WTC11 (cell line): ENCODE measurements around the gene MID1. TPM values are rescaled to one million over a fixed set of nuclear protein-coding genes. Genes with fewer than 3 reads are reported as not detected.

Experiments used
- ATAC-seq: fragments of 200-7000 bp; cut with Tn5 transposase; 2 replicates; pipeline ENCODE4 v1.10.0; 2021; ENCODE audit warnings: mild to moderate bottlenecking, moderate library complexity
- CTCF ChIA-PET: fragments of 300-600 bp; sonication (Branson Sonifier 250); formaldehyde crosslinking; loops from one replicate; lab custom pipeline; 2021; ENCODE audit warnings: antibody characterized with exemption; lab: Charles Lee
- POLR2A ChIA-PET: fragments of 350-600 bp; sonication (Branson Sonifier 250); formaldehyde crosslinking; loops from one replicate; lab custom pipeline; 2021; ENCODE audit warnings: antibody characterized with exemption; lab: Charles Lee
- DNase-seq: peaks from one replicate; pipeline ENCODE4 v3.0.0; 2021; ENCODE audit warnings: low spot score
- H3K27ac Mint-ChIP-seq: 2 replicates; pipeline ENCODE4 v1.8.0; 2021; ENCODE audit warnings: mixed read lengths
- H3K27me3 Mint-ChIP-seq: 2 replicates; pipeline ENCODE4 v1.8.0; 2021; ENCODE audit warnings: low read depth, mild to moderate bottlenecking, moderate library complexity, mixed read lengths
- H3K36me3 Mint-ChIP-seq: 2 replicates; pipeline ENCODE4 v1.8.0; 2021; ENCODE audit warnings: mixed read lengths
- H3K4me1 Mint-ChIP-seq: 2 replicates; pipeline ENCODE4 v1.8.0; 2022; ENCODE audit warnings: mixed read lengths
- H3K4me3 Mint-ChIP-seq: 2 replicates; pipeline ENCODE4 v1.8.0; 2021; ENCODE audit warnings: mild to moderate bottlenecking, moderate library complexity, mixed read lengths
- H3K9me3 Mint-ChIP-seq: 2 replicates; pipeline ENCODE4 v1.8.0; 2021; ENCODE audit warnings: mixed read lengths
- AR ChIP-seq: fragments of 250-450 bp; sonication (Bioruptor Pico); IDR thresholded peaks from 2 replicates; pipeline ENCODE4 v1.9.0; 2021; ENCODE audit warnings: mild to moderate bottlenecking
- ATF3 ChIP-seq: sonication (generic); formaldehyde crosslinking; conservative IDR thresholded peaks from 2 replicates; pipeline ENCODE4 v1.8.1; 2022; ENCODE audit warnings: mild to moderate bottlenecking, missing genetic modification reagents
- CBFB ChIP-seq: sonication (generic); formaldehyde crosslinking; IDR thresholded peaks from 2 replicates; pipeline ENCODE4 v1.8.1; 2022; ENCODE audit warnings: mild to moderate bottlenecking, low read depth, missing genetic modification reagents
- E2F4 ChIP-seq: sonication (generic); formaldehyde crosslinking; IDR thresholded peaks from 2 replicates; pipeline ENCODE4 v1.8.1; 2022; ENCODE audit warnings: low read depth, mild to moderate bottlenecking, moderate library complexity, missing genetic modification reagents, borderline replicate concordance
- E2F5 ChIP-seq: sonication (generic); formaldehyde crosslinking; IDR thresholded peaks from 2 replicates; pipeline ENCODE4 v1.8.1; 2022; ENCODE audit warnings: mild to moderate bottlenecking, moderate library complexity, missing genetic modification reagents
- ESRRA ChIP-seq: sonication (generic); formaldehyde crosslinking; IDR thresholded peaks from 2 replicates; pipeline ENCODE4 v1.8.1; 2022; ENCODE audit warnings: mild to moderate bottlenecking, missing genetic modification reagents, borderline replicate concordance
- GTF2I ChIP-seq: fragments of 250-450 bp; sonication (Bioruptor Pico); conservative IDR thresholded peaks from 2 replicates; pipeline ENCODE4 v1.4.0; 2021; ENCODE audit warnings: mild to moderate bottlenecking
- MXD4 ChIP-seq: fragments of 250-450 bp; sonication (Bioruptor Pico); IDR thresholded peaks from 2 replicates; pipeline ENCODE4 v1.8.0; 2021; ENCODE audit warnings: mild to moderate bottlenecking, moderate library complexity, borderline replicate concordance
- NFATC4 ChIP-seq: fragments of 250-450 bp; sonication (Bioruptor Pico); IDR thresholded peaks from 2 replicates; pipeline ENCODE4 v1.9.0; 2021; ENCODE audit warnings: mild to moderate bottlenecking
- NR3C1 ChIP-seq: sonication (generic); formaldehyde crosslinking; conservative IDR thresholded peaks from 2 replicates; pipeline ENCODE4 v1.8.1; 2023; ENCODE audit warnings: low read depth, mild to moderate bottlenecking, missing genetic modification reagents
- OVOL2 ChIP-seq: fragments of 250-450 bp; sonication (Bioruptor Pico); IDR thresholded peaks from 2 replicates; pipeline ENCODE4 v1.9.0; 2021; ENCODE audit warnings: mild to moderate bottlenecking, borderline replicate concordance
- SOX15 ChIP-seq: fragments of 250-450 bp; sonication (Bioruptor Pico); IDR thresholded peaks from 2 replicates; pipeline ENCODE4 v1.9.0; 2021; ENCODE audit warnings: mild to moderate bottlenecking
- SP1 ChIP-seq: sonication (generic); formaldehyde crosslinking; conservative IDR thresholded peaks from 2 replicates; pipeline ENCODE4 v1.8.1; 2022; ENCODE audit warnings: missing genetic modification reagents
- TEAD1 ChIP-seq: sonication (generic); formaldehyde crosslinking; IDR thresholded peaks from 2 replicates; pipeline ENCODE4 v1.8.0; 2022; ENCODE audit warnings: mild to moderate bottlenecking, missing genetic modification reagents
- TP53 ChIP-seq: sonication (generic); formaldehyde crosslinking; IDR thresholded peaks from 2 replicates; pipeline ENCODE4 v1.8.1; 2023; ENCODE audit warnings: mild to moderate bottlenecking, missing genetic modification reagents
- ZNF121 ChIP-seq: sonication (generic); formaldehyde crosslinking; IDR thresholded peaks from 2 replicates; pipeline ENCODE4 v1.8.0; 2023; ENCODE audit warnings: missing genetic modification reagents
- ZNF423 ChIP-seq: fragments of 250-450 bp; sonication (Bioruptor Pico); IDR thresholded peaks from 2 replicates; pipeline ENCODE4 v2.1.2; 2022; ENCODE audit warnings: mild to moderate bottlenecking, moderate library complexity
- ZNF532 ChIP-seq: fragments of 250-450 bp; sonication (Bioruptor Pico); IDR thresholded peaks from 2 replicates; pipeline ENCODE4 v1.9.0; 2021; ENCODE audit warnings: mild to moderate bottlenecking, borderline replicate concordance
- total RNA-seq: library from RNA; stranded (reverse); gene quantifications from 3 replicates; pipeline ENCODE4 v1.2.3, GENCODE V29; 2021
- TF ChIP-seq, protein P1 (sequence below): sonication (generic); formaldehyde crosslinking; IDR thresholded peaks from 2 replicates; pipeline ENCODE4 v1.8.1; 2023; ENCODE audit warnings: mild to moderate bottlenecking, moderate library complexity, missing genetic modification reagents
- TF ChIP-seq, protein P2 (sequence below): sonication (generic); formaldehyde crosslinking; IDR thresholded peaks from 2 replicates; pipeline ENCODE4 v1.8.1; 2023; ENCODE audit warnings: mild to moderate bottlenecking, missing genetic modification reagents, moderate library complexity
- TF ChIP-seq, protein P3 (sequence below): sonication (generic); formaldehyde crosslinking; IDR thresholded peaks from 2 replicates; pipeline ENCODE4 v1.8.1; 2023; ENCODE audit warnings: mild to moderate bottlenecking, missing genetic modification reagents, moderate library complexity

MID1 gene
- total RNA-seq, 1 experiment from 2014 or later, result 52.2 TPM

DNA sequence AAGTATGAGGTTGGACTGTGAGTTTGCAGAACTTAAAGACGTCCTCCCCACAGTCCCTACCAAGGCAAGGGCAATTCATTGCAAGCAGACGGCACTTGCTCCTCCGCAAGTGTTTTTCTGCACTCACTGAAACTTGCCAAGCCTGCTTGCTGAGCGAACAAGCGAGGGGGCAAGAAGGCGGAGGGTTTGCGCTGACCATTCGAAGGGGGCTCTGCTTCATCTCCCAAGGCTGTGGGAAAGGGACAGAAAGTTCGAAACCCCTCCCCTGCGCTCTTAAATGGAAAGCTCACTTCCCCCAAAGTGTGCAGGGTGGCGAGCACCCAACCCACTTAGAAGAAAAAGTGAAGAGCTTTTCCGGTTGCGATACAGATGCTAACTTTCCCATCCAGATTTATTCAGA lies 1.4 kb downstream of the MID1 start:
- Mint-ChIP-seq H3K27me3 (no peaks in the 10 kb centered on the region), H3K36me3 (no peaks in the 10 kb centered on the region), H3K9me3 (no peaks in the 10 kb centered on the region), H3K27ac (peak overlapping the region; percentile 57), H3K4me1 (peaks cover 61% of the 10 kb centered on the region), H3K4me3 (peak overlapping the region; percentile 97)
- no peak for DNase-seq
- POLR2A ChIA-PET, result interaction anchor here (0.8 kb wide), 1 partner anchor 445 kb away, joined by 4 read pairs; no protein-coding TSS in a partner anchor
- ATAC-seq, result no peak
- CTCF ChIA-PET, result interaction anchor here (0.7 to 1.9 kb wide), 3 partner anchors 20 to 151 kb away, joined by 3 to 4 read pairs (median 3); no protein-coding TSS in a partner anchor
- TF ChIP-seq, protein P1, sequence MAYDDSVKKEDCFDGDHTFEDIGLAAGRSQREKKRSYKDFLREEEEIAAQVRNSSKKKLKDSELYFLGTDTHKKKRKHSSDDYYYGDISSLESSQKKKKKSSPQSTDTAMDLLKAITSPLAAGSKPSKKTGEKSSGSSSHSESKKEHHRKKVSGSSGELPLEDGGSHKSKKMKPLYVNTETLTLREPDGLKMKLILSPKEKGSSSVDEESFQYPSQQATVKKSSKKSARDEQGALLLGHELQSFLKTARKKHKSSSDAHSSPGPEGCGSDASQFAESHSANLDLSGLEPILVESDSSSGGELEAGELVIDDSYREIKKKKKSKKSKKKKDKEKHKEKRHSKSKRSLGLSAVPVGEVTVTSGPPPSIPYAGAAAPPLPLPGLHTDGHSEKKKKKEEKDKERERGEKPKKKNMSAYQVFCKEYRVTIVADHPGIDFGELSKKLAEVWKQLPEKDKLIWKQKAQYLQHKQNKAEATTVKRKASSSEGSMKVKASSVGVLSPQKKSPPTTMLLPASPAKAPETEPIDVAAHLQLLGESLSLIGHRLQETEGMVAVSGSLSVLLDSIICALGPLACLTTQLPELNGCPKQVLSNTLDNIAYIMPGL (CRISPR knock-in tag), result no peak
- TF ChIP-seq, protein P2, sequence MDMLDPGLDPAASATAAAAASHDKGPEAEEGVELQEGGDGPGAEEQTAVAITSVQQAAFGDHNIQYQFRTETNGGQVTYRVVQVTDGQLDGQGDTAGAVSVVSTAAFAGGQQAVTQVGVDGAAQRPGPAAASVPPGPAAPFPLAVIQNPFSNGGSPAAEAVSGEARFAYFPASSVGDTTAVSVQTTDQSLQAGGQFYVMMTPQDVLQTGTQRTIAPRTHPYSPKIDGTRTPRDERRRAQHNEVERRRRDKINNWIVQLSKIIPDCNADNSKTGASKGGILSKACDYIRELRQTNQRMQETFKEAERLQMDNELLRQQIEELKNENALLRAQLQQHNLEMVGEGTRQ (CRISPR knock-in tag), result no peak
- no peak for TF ChIP-seq GTF2I (CRISPR knock-in tag)
- no peak for TF ChIP-seq AR (CRISPR knock-in tag)
- TF ChIP-seq E2F4 (CRISPR knock-in tag), result no peak
- TF ChIP-seq, protein P3, sequence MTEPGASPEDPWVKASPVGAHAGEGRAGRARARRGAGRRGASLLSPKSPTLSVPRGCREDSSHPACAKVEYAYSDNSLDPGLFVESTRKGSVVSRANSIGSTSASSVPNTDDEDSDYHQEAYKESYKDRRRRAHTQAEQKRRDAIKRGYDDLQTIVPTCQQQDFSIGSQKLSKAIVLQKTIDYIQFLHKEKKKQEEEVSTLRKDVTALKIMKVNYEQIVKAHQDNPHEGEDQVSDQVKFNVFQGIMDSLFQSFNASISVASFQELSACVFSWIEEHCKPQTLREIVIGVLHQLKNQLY (CRISPR knock-in tag), result no peak
- no peak for TF ChIP-seq ZNF121 (CRISPR knock-in tag)
- no peak for TF ChIP-seq ZNF423 (CRISPR knock-in tag)
- TF ChIP-seq NFATC4, result no peak
- no peak for TF ChIP-seq NR3C1 (CRISPR knock-in tag)
- TF ChIP-seq ATF3 (CRISPR knock-in tag), result no peak
- no peak for TF ChIP-seq SOX15
- TF ChIP-seq ESRRA (CRISPR knock-in tag), result no peak
- TF ChIP-seq E2F5 (CRISPR knock-in tag), result no peak
- TF ChIP-seq MXD4 (CRISPR knock-in tag), result no peak

GRCh38 chrX:10617999-10618351 lies 2.4 kb downstream of the MID1 start:
- Mint-ChIP-seq H3K4me1 (peaks cover 68% of the 10 kb centered on the region), H3K36me3 (no peaks in the 10 kb centered on the region), H3K27me3 (no peaks in the 10 kb centered on the region), H3K4me3 (peak overlapping the region; percentile 97), H3K9me3 (no peaks in the 10 kb centered on the region), H3K27ac (peak overlapping the region; percentile 67; the same call in 1 of the 2 replicates)
- DNase-seq, result no peak
- ChIA-PET CTCF (interaction anchor here (1.9 kb wide), 1 partner anchor 19 kb away, joined by 4 read pairs; no protein-coding TSS in a partner anchor), POLR2A (no interaction called here)
- no peak for ATAC-seq
- TF ChIP-seq OVOL2 (CRISPR knock-in tag) (no peak), TP53 (CRISPR knock-in tag) (no peak), SP1 (no peak), TEAD1 (CRISPR knock-in tag) (no peak), ZNF532 (CRISPR knock-in tag) (no peak), CBFB (CRISPR knock-in tag) (no peak)
- TF ChIP-seq, protein P1 (CRISPR knock-in tag), result no peak
